Cerebellar cortex (tissue), 1 donor: ENCODE measurements around the gene COL6A3.

Experiments used
- DNase-seq: peaks from one replicate; pipeline ENCODE4 v3.0.0-alpha.2; 2015; ENCODE audit warnings: low spot score

The COL6A3 gene

DNA sequence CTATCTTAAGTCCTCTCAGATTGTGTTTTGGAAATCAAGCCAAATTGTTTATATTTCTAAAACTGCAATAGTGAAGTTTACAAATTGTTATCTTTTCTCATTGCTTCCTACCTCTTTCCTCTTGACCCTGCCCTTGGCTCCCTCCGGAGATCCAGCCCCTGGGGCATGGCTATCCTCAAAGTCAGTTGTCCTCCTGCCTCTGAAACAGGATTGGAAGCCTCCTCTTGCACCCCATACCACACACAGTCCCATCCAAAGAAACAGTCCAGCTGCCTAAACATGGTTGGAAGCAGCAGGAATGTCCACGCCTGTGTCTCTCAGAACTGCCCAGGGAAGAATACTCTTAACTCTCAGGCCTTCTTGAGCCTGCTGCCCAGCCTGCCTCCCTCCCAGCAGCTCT is 30.1 kb upstream of the COL6A3 start:
- no peak for DNase-seq

GRCh38 chr2:237441605-237442274 is 27.8 kb upstream of the COL6A3 start:
- DNase-seq = no peak

DNA sequence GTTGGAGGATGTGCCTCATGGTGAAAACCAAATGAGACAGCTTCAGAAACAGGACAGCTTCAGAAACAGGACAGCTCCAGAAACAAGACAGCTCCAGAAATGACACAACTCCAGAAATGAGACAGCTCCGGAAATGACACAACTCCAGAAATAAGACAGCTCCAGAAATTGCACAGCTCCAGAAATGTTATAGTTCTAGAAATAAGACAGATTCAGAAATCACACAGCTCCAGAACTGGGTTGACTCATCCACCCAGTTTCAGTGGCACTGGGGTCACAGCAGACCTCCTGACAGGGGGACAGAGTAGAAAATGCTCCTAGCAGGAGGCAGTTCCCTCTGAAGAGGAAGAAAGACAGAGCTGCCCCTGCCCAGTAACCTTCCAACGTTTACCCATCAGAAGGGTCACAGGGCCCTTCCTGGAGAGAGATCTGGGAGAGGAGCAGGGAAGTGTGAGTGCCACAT is 26.9 kb upstream of the COL6A3 start:
- DNase-seq = no peak

GRCh38 chr2:237438080-237438940 is 24.3 kb upstream of the COL6A3 start:
- DNase-seq = no peak

DNA sequence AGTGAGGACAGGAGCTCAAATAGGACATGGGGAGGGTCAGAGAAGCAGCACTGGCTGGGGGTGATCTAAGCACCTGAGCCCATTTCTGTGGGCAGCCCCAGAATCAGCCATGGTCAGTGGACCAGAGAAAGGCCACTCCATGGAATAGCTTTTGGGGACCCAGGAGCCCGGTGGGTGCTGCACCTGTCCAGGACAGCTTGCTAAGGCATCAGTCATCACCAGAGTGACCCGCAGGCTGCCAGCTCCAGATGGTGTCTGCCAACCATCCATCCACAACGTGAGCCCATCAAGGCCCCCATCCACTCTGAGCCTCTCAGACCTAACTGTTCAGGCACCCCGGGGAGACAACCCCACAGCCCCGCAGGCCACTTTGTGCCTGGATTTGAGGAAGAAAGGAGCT is 23.6 kb upstream of the COL6A3 start:
- DNase-seq = no peak

DNA sequence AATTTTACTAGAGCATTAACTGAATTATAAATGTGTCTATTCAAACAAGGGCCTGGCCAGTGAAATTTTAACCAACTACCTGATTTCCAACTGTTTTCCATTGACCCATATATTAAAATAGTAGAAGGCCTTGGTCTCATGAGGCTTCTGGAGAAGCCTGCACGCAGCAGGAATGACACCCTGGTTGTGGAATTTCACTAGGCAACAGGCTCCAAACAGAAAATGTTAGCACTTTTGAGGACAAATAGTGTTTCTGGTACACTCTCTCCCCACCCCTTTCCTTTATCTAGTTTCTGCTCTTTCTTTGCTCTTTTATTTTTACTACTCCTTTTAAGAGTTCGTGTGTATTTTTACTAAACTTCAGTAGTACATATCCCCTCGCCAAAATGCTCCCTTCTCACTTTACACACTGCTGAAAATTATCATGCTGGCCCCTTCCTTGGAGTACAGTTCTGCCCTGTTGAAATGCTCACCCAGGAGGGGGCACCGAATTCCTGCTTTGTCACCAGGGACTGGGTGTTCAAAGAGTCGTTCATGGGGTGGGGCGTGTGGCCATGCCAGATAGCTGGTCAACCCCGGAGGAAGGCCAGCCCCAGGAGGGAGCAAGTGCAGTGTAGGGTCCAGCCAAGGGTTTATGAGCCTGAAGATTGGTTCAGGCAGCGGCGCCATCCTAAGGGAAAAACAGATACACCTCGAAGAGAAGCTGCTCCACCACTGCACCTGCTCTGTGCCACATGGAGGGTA is 22.1 kb upstream of the COL6A3 start:
- DNase-seq = no peak

GRCh38 chr2:237434866-237435311 is 20.9 kb upstream of the COL6A3 start:
- DNase-seq = no peak

GRCh38 chr2:237433920-237434676 is 20.1 kb upstream of the COL6A3 start:
- DNase-seq = no peak

GRCh38 chr2:237432484-237433092 is 18.6 kb upstream of the COL6A3 start:
- DNase-seq = no peak

DNA sequence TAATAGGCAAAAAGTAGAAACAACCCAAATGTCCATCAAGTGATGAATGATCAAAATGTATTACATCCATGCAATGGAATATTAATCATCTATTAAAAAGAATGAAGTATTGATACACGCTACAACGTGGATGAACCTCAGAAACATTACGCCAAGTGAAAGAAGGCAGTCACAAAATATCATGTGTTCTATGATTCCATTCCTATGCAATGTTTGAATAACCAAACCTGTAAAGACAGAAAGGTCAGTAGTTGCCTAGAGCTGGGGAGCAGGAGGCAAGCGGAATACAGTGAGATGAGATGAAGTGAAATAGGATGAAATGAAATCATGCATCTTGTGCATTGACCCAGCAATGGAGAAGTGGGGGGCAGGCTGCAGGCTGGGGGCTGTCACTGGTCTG is 17.9 kb upstream of the COL6A3 start:
- no peak for DNase-seq

GRCh38 chr2:237431372-237431771 is 17.4 kb upstream of the COL6A3 start:
- DNase-seq = no peak

DNA sequence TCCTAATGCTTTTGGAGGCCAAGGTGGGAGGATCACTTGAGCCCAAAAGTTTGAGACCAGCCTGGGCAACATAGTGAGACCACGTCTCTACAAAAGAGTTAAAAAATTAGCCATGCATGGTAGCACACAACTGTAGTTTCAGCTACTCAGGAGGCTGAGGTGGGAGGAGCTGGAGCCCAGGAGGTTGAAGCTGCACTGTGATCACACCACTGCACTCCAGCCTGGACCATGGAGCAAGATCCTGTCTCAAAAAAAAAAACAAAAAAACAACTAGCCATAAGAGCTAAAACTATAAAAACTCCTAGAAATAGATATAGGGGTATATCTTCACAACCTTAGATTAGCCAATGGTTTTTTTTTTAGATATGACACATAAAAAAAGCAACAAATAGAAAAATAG is 16.9 kb upstream of the COL6A3 start:
- DNase-seq = no peak

DNA sequence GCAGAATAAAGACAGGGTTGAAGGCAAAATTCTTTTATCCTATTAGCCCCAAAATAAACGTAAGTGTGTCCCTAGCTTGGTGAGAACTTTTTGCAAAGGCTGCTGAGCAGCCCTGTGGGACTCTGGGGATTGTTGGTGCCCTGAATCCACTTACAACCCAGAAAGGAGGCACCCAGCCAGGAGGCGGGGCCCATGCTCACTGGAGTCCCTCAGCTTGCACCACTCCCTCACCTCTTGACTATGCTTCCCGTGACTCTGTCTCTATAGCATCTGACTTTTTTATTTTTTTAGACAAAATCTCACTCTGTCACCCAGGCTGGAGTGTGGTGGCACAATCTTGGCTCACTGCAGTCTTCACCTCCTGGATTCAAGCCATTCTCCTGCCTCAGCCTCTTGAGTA is 15.8 kb upstream of the COL6A3 start:
- no peak for DNase-seq

DNA sequence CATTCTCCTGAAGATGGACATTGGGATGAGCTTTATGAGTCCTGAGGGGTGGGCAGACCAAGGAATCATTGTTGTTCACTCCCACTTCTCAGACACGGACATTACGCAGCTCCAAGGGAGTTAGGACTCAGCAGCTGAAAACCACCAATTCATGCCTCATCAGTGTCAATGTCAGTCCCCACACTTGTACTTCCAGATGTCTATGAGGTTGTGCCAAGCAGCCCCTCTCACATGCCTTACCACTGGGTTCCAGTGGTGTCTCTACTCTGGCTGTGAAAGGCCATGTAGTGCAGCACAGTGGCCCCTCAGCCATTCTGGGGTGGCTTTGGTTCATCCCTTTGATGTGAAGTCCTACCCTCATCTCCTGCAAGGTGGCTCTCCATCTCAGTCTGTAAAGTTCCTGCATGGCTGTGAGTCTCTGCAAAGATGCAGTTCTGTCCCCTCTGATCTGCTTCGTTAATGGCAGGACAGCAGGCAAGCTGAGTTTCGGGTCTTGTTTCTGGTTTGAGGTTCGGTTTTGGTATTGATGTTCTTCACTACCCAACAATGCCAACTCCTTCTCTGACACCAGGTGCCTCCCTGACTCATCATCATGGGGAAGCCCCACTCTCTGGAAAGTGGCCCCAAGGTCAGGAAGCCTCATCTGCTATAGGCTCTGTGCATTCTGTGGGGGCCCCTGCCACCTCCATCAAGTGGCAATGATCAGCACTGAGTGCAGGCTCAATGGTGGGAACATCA is 14.0 kb upstream of the COL6A3 start:
- DNase-seq = no peak

DNA sequence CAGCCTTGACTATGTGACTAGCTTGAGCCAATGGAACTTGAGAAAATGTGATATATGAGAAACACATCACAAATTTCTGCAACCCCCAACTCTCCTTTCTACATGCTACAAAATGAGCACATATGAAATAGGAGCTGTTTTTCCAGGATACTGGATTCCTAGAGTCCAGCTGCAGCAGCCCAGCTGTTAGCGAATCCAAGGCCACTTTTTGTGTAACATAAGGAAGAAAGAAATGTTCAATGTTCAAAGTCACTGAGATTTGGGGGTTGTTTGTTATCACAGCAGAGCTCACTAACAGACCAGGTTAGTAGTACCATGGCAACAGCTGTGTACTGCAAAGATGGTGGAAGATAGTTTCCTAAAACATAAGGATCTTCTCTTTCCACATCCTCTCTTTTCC is 12.6 kb upstream of the COL6A3 start:
- no peak for DNase-seq

GRCh38 chr2:237425320-237425719 is 11.4 kb upstream of the COL6A3 start:
- no peak for DNase-seq

- DNase-seq = no peak
Measured at GRCh38 chr2:237424544-237424943, 10.6 kb upstream of the COL6A3 start.

GRCh38 chr2:237423891-237424290 is 9.9 kb upstream of the COL6A3 start:
- no peak for DNase-seq

GRCh38 chr2:237422309-237422708 is 8.3 kb upstream of the COL6A3 start:
- no peak for DNase-seq

DNA sequence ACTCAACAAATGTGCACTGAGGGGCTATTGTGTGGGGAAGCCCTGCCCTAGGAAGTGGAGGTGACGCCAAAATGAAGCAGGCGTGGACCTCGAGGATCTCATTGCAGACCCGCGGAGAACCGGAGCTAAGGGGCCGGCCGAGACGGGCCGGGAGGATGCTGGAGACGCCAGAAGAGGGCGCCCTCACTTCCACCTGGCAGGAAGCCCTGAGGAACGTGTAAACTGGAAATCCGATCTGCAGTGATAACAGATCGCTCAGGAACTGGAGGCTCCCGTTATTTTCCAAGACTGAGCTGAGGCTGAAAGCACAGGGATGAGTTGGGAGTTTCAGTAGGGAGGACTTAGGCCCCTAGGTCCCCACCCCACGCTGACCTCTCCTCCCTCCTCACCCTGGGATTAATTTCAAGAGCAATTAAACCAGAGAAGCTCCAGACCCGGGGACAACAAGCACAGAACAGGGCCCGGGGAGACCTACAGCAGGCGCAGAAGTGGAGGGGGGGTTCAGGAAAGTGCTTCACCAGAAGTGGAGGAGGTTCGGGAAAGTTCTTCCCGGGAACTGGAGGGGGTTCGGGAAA is 7.7 kb upstream of the COL6A3 start:
- DNase-seq = peak; percentile 42
